ENCODE data around the gene ABCD1. TPM values are rescaled to one million over a fixed set of nuclear protein-coding genes. Genes with fewer than 3 reads are reported as not detected.
"Not testable (repeated sequence)": the region's sequence is repeated elsewhere in the genome, so short reads cannot be mapped to it uniquely, and the experiment has no call there.

ABCD1 gene
- total RNA-seq, 5 donors from 2014 or later (not counting 1 experiment from before 2014, with no cell fraction given) = 6.9 to 10.7 (median 7.9) TPM

GRCh38 chrX:153702336-153703035 is 22.2 kb upstream of the ABCD1 start:
- no peak for DNase-seq
- CTCF ChIA-PET = interaction anchor here in 1 of 2 donors (0.6 kb wide), 1 partner anchor 669 kb away, joined by 3 read pairs; no protein-coding TSS in a partner anchor
- Histone ChIP-seq H3K36me3 (ENCODE audit: control insufficient read depth in 2 of 2, extremely low read depth in 1 of 2, insufficient read depth in 1 of 2, low read length in 1 of 2) (peaks cover 10 to 38% of the 10 kb centered on the region in 2 donors), H3K9me3 (no peaks in the 10 kb centered on the region), H3K4me3 (ENCODE audit: control insufficient read depth in 1 of 2, extremely low read depth in 1 of 2, low read length in 1 of 2) (no peak overlapping the region), H3K27me3 (replicated peaks in 1 of 2; ENCODE audit: control insufficient read depth in 2 of 2, extremely low read depth in 1 of 2, insufficient read depth in 2 of 2, low read length in 1 of 2) (no peaks in the 10 kb centered on the region), H3K4me1 (ENCODE audit: control insufficient read depth in 1 of 2, extremely low read depth in 1 of 2, insufficient read depth in 2 of 2, low read length in 2 of 2) (no peaks in the 10 kb centered on the region), H3K27ac (ENCODE audit: low read length) (no peak overlapping the region)
- Mint-ChIP-seq H3K27me3 (peaks cover 0 to 6% of the 10 kb centered on the region in 2 donors), H3K4me1 (peaks cover 0 to 2% (median 0%) of the 10 kb centered on the region in 3 donors), H3K36me3 (peaks cover 7% of the 10 kb centered on the region), H3K9me3 (no peaks in the 10 kb centered on the region), H3K27ac (no peak overlapping the region), H3K4me3 (no peak overlapping the region)
- ATAC-seq (replicated peaks in 1 of 4) = no peak
- 100% methylated on average over 8 of the region's 23 CpGs for WGBS (ENCODE audit: insufficient coverage)
- POLR2A ChIA-PET = no interaction called here

- H3K4me3 ChIP-seq (ENCODE audit: control insufficient read depth in 1 of 2, extremely low read depth in 1 of 2, low read length in 1 of 2) = no peak overlapping the region
- no peaks in the 10 kb centered on the region for H3K9me3 Mint-ChIP-seq
- H3K27ac ChIP-seq (ENCODE audit: low read length) = no peak overlapping the region
- no peaks in the 10 kb centered on the region for H3K4me1 ChIP-seq (ENCODE audit: control insufficient read depth in 1 of 2, extremely low read depth in 1 of 2, insufficient read depth in 2 of 2, low read length in 2 of 2)
- CTCF ChIA-PET = interaction anchor here in 1 of 2 donors (0.6 kb wide), 1 partner anchor 669 kb away, joined by 3 read pairs; no protein-coding TSS in a partner anchor
- no peaks in the 10 kb centered on the region for H3K9me3 ChIP-seq
- no peaks in the 10 kb centered on the region for H3K27me3 ChIP-seq (replicated peaks in 1 of 2; ENCODE audit: control insufficient read depth in 2 of 2, extremely low read depth in 1 of 2, insufficient read depth in 2 of 2, low read length in 1 of 2)
- no CpG with 5 or more reads among the region's 16 CpGs for WGBS (ENCODE audit: insufficient coverage)
- no peak for DNase-seq
- no peak overlapping the region for H3K27ac Mint-ChIP-seq
- POLR2A ChIA-PET = no interaction called here
- H3K36me3 Mint-ChIP-seq = peaks cover 5% of the 10 kb centered on the region
- no peak overlapping the region for H3K4me3 Mint-ChIP-seq
- peaks cover 0 to 6% of the 10 kb centered on the region in 2 donors for H3K27me3 Mint-ChIP-seq
- H3K4me1 Mint-ChIP-seq = peaks cover 0 to 4% (median under 1%) of the 10 kb centered on the region in 3 donors
- H3K36me3 ChIP-seq (ENCODE audit: control insufficient read depth in 2 of 2, extremely low read depth in 1 of 2, insufficient read depth in 1 of 2, low read length in 1 of 2) = peaks cover 10 to 38% of the 10 kb centered on the region in 2 donors
- no peak for ATAC-seq (replicated peaks in 1 of 4)
Measured at GRCh38 chrX:153703036-153703370, 21.7 kb upstream of the ABCD1 start.

- ChIA-PET POLR2A (no interaction called here), CTCF (interaction anchor here in 1 of 2 donors (0.5 kb wide), 1 partner anchor 38 kb away, joined by 5 read pairs; no protein-coding TSS in a partner anchor)
- Mint-ChIP-seq H3K4me3 (no peak overlapping the region), H3K36me3 (no peaks in the 10 kb centered on the region), H3K4me1 (peaks cover 4 to 9% (median 5%) of the 10 kb centered on the region in 3 donors), H3K27ac (no peak overlapping the region), H3K27me3 (peaks cover 0 to 3% of the 10 kb centered on the region in 2 donors), H3K9me3 (no peaks in the 10 kb centered on the region)
- no peak for DNase-seq
- Histone ChIP-seq H3K4me1 (ENCODE audit: control insufficient read depth in 1 of 2, extremely low read depth in 1 of 2, insufficient read depth in 2 of 2, low read length in 2 of 2) (peaks cover 0 to 8% of the 10 kb centered on the region in 2 experiments), H3K4me3 (ENCODE audit: control insufficient read depth in 1 of 2, extremely low read depth in 1 of 2, low read length in 1 of 2) (no peak overlapping the region), H3K9me3 (no peaks in the 10 kb centered on the region), H3K27me3 (replicated peaks in 1 of 2; ENCODE audit: control insufficient read depth in 2 of 2, extremely low read depth in 1 of 2, insufficient read depth in 2 of 2, low read length in 1 of 2) (no peaks in the 10 kb centered on the region), H3K27ac (ENCODE audit: low read length) (no peak overlapping the region), H3K36me3 (ENCODE audit: control insufficient read depth in 2 of 2, extremely low read depth in 1 of 2, insufficient read depth in 1 of 2, low read length in 1 of 2) (peaks cover 10 to 35% of the 10 kb centered on the region in 2 donors)
- no CpG with 5 or more reads among the region's 18 CpGs for WGBS (ENCODE audit: insufficient coverage)
- no peak for ATAC-seq (replicated peaks in 1 of 4)
Measured at GRCh38 chrX:153704021-153704526, 20.6 kb upstream of the ABCD1 start.

GRCh38 chrX:153704631-153705402 is 19.8 kb upstream of the ABCD1 start:
- POLR2A ChIA-PET; H3K27me3 Mint-ChIP-seq; H3K27ac Mint-ChIP-seq; H3K27ac ChIP-seq (ENCODE audit: low read length); H3K4me3 Mint-ChIP-seq; H3K9me3 Mint-ChIP-seq; H3K9me3 ChIP-seq; H3K27me3 ChIP-seq (replicated peaks in 1 of 2; ENCODE audit: control insufficient read depth in 2 of 2, extremely low read depth in 1 of 2, insufficient read depth in 2 of 2, low read length in 1 of 2); H3K36me3 Mint-ChIP-seq; H3K4me3 ChIP-seq (ENCODE audit: control insufficient read depth in 1 of 2, extremely low read depth in 1 of 2, low read length in 1 of 2); ATAC-seq (replicated peaks in 1 of 4); H3K4me1 ChIP-seq (ENCODE audit: control insufficient read depth in 1 of 2, extremely low read depth in 1 of 2, insufficient read depth in 2 of 2, low read length in 2 of 2); H3K4me1 Mint-ChIP-seq; DNase-seq: not testable (repeated sequence)
- WGBS (ENCODE audit: insufficient coverage) = no CpG with 5 or more reads among the region's 12 CpGs
- CTCF ChIA-PET = interaction anchor here in 1 of 2 donors (0.5 kb wide), 1 partner anchor 39 kb away, joined by 5 read pairs; no protein-coding TSS in a partner anchor
- peaks cover 10 to 39% of the 10 kb centered on the region in 2 donors for H3K36me3 ChIP-seq (ENCODE audit: control insufficient read depth in 2 of 2, extremely low read depth in 1 of 2, insufficient read depth in 1 of 2, low read length in 1 of 2)

- H3K27me3 ChIP-seq (replicated peaks in 1 of 2; ENCODE audit: control insufficient read depth in 2 of 2, extremely low read depth in 1 of 2, insufficient read depth in 2 of 2, low read length in 1 of 2); H3K4me3 Mint-ChIP-seq; H3K27ac Mint-ChIP-seq; H3K4me1 Mint-ChIP-seq; H3K27ac ChIP-seq (ENCODE audit: low read length); H3K9me3 Mint-ChIP-seq; POLR2A ChIA-PET; H3K27me3 Mint-ChIP-seq; H3K4me1 ChIP-seq (ENCODE audit: control insufficient read depth in 1 of 2, extremely low read depth in 1 of 2, insufficient read depth in 2 of 2, low read length in 2 of 2); H3K4me3 ChIP-seq (ENCODE audit: control insufficient read depth in 1 of 2, extremely low read depth in 1 of 2, low read length in 1 of 2); DNase-seq; ATAC-seq (replicated peaks in 1 of 4); H3K9me3 ChIP-seq; H3K36me3 Mint-ChIP-seq: not testable (repeated sequence)
- WGBS (ENCODE audit: insufficient coverage) = 100% methylated on average over 7 of the region's 18 CpGs
- peaks cover 10 to 42% of the 10 kb centered on the region in 2 donors for H3K36me3 ChIP-seq (ENCODE audit: control insufficient read depth in 2 of 2, extremely low read depth in 1 of 2, insufficient read depth in 1 of 2, low read length in 1 of 2)
- CTCF ChIA-PET = interaction anchor here in 1 of 2 donors (0.6 kb wide), 1 partner anchor 160 kb away, joined by 3 read pairs; no protein-coding TSS in a partner anchor
Measured at GRCh38 chrX:153705403-153706060, 19.1 kb upstream of the ABCD1 start.

- 100% methylated on average over 6 of the region's 9 CpGs for WGBS (ENCODE audit: insufficient coverage)
- H3K27me3 Mint-ChIP-seq = peaks cover 0 to 10% of the 10 kb centered on the region in 2 donors
- POLR2A ChIA-PET = no interaction called here
- peaks cover 4 to 9% (median 5%) of the 10 kb centered on the region in 3 donors for H3K4me1 Mint-ChIP-seq
- H3K27ac Mint-ChIP-seq = no peak overlapping the region
- H3K36me3 Mint-ChIP-seq = no peaks in the 10 kb centered on the region
- ATAC-seq (replicated peaks in 1 of 4) (no peak), DNase-seq (no peak)
- H3K27ac ChIP-seq (ENCODE audit: low read length) = no peak overlapping the region
- peaks cover 0 to 8% of the 10 kb centered on the region in 2 experiments for H3K4me1 ChIP-seq (ENCODE audit: control insufficient read depth in 1 of 2, extremely low read depth in 1 of 2, insufficient read depth in 2 of 2, low read length in 2 of 2)
- H3K4me3 ChIP-seq (ENCODE audit: control insufficient read depth in 1 of 2, extremely low read depth in 1 of 2, low read length in 1 of 2) = no peak overlapping the region
- no peaks in the 10 kb centered on the region for H3K27me3 ChIP-seq (replicated peaks in 1 of 2; ENCODE audit: control insufficient read depth in 2 of 2, extremely low read depth in 1 of 2, insufficient read depth in 2 of 2, low read length in 1 of 2)
- peaks cover 6 to 34% of the 10 kb centered on the region in 2 donors for H3K36me3 ChIP-seq (ENCODE audit: control insufficient read depth in 2 of 2, extremely low read depth in 1 of 2, insufficient read depth in 1 of 2, low read length in 1 of 2)
- H3K4me3 Mint-ChIP-seq = no peak overlapping the region
- CTCF ChIA-PET = interaction anchor here in 1 of 2 donors (0.6 kb wide), 1 partner anchor 16 kb away, joined by 3 read pairs; no protein-coding TSS in a partner anchor
- no peaks in the 10 kb centered on the region for H3K9me3 ChIP-seq
- no peaks in the 10 kb centered on the region for H3K9me3 Mint-ChIP-seq
Measured at GRCh38 chrX:153706799-153707198, 17.9 kb upstream of the ABCD1 start.
